Measurements from ENCODE around the gene CLOCK. TPM values are rescaled to one million over a fixed set of nuclear protein-coding genes. Genes with fewer than 3 reads are reported as not detected.

Gene CLOCK
- total and polyA plus RNA-seq, 12 donors, result 6.9 to 37.0 (median 27.9) TPM

DNA sequence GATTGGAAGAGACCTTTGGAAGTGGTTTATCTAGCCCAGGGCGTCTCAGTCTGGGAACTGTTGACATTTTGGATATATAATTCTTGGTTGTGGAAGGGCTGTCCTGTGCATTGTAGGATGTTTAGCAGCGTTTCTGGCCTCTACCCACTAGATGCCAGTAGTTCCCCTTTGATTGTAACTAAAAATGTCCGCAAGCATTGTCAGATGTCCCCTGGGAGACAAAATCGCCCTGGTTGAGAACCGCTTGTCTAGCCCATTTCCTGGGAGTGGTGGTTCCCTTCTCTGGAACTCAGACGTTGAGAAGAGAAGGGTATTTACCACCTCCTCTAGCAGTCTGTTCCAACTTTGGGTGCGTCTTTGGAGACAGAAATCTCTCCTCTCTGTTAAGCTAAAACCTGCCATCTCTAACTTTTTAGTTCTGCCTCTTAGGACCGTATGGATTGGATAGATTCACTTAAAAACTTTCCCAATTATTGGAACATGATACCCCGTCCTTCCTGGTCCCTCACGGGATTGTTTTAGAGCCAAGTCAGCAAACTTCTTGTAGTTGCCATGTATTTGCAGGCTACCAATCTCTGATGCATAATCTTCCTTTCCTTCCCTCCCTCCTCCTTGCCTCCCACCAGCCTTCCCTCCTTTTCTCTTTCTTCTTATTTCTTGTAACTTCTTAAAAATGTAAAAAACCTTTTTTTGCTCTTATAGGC lies 137.1 kb downstream of the CLOCK start:
- peaks cover 0 to 35% of the 10 kb centered on the region in 2 donors for H3K4me1 ChIP-seq (replicated peaks in 1 of 2)

DNA sequence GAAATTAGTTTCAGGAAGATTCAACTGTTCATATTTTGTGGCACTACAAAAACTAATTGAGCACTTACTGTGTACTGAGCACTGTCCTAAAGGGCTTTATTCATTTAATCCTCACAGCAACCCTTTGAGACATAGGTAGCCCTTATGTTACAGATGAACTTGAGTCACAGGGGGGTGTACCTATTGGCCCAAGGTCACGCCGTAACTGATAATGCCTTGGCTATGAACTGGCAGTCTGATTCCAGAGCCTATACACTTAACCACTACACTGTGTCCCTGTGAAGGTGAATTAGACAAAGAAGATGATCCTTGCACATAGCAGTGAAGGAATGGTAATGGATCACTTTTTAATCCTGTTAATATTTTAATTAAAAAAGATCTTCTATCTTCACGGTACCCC lies 138.9 kb downstream of the CLOCK start:
- no peak overlapping the region for H3K4me3 ChIP-seq
- H3K36me3 ChIP-seq (replicated peaks in 1 of 2), result peaks cover 0 to 26% of the 10 kb centered on the region in 2 donors
- peaks cover 0 to 39% of the 10 kb centered on the region in 2 donors for H3K4me1 ChIP-seq (replicated peaks in 1 of 2)
- no peaks in the 10 kb centered on the region for H3K9me3 ChIP-seq (replicated peaks in 1 of 3)
- no peak overlapping the region for H3K27ac ChIP-seq
- H3K27me3 ChIP-seq, result no peaks in the 10 kb centered on the region
- intact Hi-C loops (cut with DNase I), result no loop called here
- WGBS, 4 donors, result 39 to 81% (median 52%) methylated on average over 3 of the region's 3 CpGs
- no peak for TF ChIP-seq POLR2A (IDR thresholded peaks at IDR 0.05)
- TF ChIP-seq, protein P1, sequence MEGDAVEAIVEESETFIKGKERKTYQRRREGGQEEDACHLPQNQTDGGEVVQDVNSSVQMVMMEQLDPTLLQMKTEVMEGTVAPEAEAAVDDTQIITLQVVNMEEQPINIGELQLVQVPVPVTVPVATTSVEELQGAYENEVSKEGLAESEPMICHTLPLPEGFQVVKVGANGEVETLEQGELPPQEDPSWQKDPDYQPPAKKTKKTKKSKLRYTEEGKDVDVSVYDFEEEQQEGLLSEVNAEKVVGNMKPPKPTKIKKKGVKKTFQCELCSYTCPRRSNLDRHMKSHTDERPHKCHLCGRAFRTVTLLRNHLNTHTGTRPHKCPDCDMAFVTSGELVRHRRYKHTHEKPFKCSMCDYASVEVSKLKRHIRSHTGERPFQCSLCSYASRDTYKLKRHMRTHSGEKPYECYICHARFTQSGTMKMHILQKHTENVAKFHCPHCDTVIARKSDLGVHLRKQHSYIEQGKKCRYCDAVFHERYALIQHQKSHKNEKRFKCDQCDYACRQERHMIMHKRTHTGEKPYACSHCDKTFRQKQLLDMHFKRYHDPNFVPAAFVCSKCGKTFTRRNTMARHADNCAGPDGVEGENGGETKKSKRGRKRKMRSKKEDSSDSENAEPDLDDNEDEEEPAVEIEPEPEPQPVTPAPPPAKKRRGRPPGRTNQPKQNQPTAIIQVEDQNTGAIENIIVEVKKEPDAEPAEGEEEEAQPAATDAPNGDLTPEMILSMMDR (IDR thresholded peaks at IDR 0.05), result no peak
- no peak for DNase-seq

More for the DNA sequence above, 137.1 kb downstream of the CLOCK start:
- TF ChIP-seq POLR2A (IDR thresholded peaks at IDR 0.05), result no peak
- TF ChIP-seq, protein P1 (IDR thresholded peaks at IDR 0.05), result peak in 3 of 6 experiments; percentile 9 to 21 (median 9)
- H3K27ac ChIP-seq, result no peak overlapping the region
- H3K27me3 ChIP-seq, result no peaks in the 10 kb centered on the region
- intact Hi-C loops (cut with DNase I), result no loop called here
- no peak overlapping the region for H3K4me3 ChIP-seq
- H3K9me3 ChIP-seq (replicated peaks in 1 of 3), result no peaks in the 10 kb centered on the region
- H3K36me3 ChIP-seq (replicated peaks in 1 of 2), result peaks cover 0 to 37% of the 10 kb centered on the region in 2 donors
- 54 to 61% (median 57%) methylated on average over 9 to 10 of the region's 10 CpGs for WGBS, 4 donors
- DNase-seq, result no peak

DNA sequence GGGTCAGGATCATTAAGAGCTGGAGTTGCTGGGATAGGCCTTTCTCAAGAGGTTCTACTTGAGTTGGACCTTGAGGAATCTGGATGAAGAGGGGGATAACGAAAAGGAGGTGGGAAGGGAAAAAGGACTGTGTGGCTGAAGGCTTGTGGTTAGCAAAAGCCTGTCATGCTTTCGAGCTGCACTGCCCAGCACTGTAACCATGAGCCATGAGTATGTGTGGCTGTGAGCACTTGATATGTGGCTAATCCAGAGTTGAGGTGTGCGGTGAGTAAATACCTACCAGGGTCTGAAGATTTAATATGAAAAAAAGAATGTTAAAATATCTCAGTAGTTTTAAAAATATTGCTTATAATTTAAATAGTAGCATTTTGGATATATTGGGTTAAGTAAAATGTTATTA lies 139.6 kb downstream of the CLOCK start:
- intact Hi-C loops (cut with DNase I), result no loop called here
- TF ChIP-seq, protein P1 (IDR thresholded peaks at IDR 0.05), result no peak
- TF ChIP-seq POLR2A (IDR thresholded peaks at IDR 0.05), result no peak
- Histone ChIP-seq H3K27ac (no peak overlapping the region), H3K9me3 (replicated peaks in 1 of 3) (no peaks in the 10 kb centered on the region), H3K4me1 (replicated peaks in 1 of 2) (peaks cover 0 to 39% of the 10 kb centered on the region in 2 donors), H3K4me3 (no peak overlapping the region), H3K36me3 (replicated peaks in 1 of 2) (peaks cover 0 to 26% of the 10 kb centered on the region in 2 donors), H3K27me3 (no peaks in the 10 kb centered on the region)
- DNase-seq, result no peak
- 91 to 97% (median 95%) methylated on average over 3 of the region's 3 CpGs for WGBS, 4 donors

DNA sequence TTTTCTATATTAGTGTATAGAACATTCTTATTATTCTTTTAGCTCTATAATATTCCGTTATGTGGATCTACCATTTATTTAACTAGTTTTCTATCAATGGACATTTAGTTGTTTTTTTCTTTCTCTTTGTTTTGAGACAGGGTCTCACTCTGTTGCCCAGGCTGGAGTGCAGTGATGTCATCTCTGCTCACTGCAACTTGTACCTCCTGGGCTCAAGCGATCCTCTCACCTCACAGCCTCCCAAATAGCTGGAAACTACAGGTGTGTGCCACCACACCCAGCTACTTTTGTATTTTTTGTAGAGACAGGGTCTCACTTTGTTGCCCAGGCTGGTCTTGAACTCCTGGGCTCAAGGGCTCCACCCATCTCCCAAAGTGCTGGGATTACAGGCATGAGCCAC lies 140.2 kb downstream of the CLOCK start:
- Histone ChIP-seq H3K4me1 (replicated peaks in 1 of 2) (peaks cover 0 to 41% of the 10 kb centered on the region in 2 donors), H3K27ac (no peak overlapping the region), H3K27me3 (no peaks in the 10 kb centered on the region), H3K9me3 (replicated peaks in 1 of 3) (no peaks in the 10 kb centered on the region), H3K36me3 (replicated peaks in 1 of 2) (peaks cover 0 to 28% of the 10 kb centered on the region in 2 donors), H3K4me3 (no peak overlapping the region)
- TF ChIP-seq, protein P1 (IDR thresholded peaks at IDR 0.05), result no peak
- DNase-seq, result no peak
- intact Hi-C loops (cut with DNase I), result no loop called here
- WGBS, 4 donors, result 92 to 99% (median 97%) methylated on average over 2 of the region's 2 CpGs

All from adrenal gland (tissue), 12 donors.